NCI-H2171 treated with DMSO at 0.1 percent for 48 hours (cell line): ENCODE measurements around the gene NFATC1.
"Not testable (repeated sequence)": the region's sequence is repeated elsewhere in the genome, so short reads cannot be mapped to it uniquely, and the experiment has no call there.

Experiments used
- DNase-seq: peaks from one replicate; lab custom pipeline; 2025; lab: John Stamatoyannopoulos, UW

NFATC1 gene

GRCh38 chr18:79375441-79376154 lies 20.1 kb upstream of the NFATC1 start:
- DNase-seq, result no peak

GRCh38 chr18:79376661-79377060 lies 19.1 kb upstream of the NFATC1 start:
- DNase-seq, result not testable (repeated sequence)

- no peak for DNase-seq
Measured at GRCh38 chr18:79377187-79377891, 18.4 kb upstream of the NFATC1 start.

GRCh38 chr18:79378536-79379250 lies 17.0 kb upstream of the NFATC1 start:
- no peak for DNase-seq

- no peak for DNase-seq
Measured at GRCh38 chr18:79379251-79379905, 16.4 kb upstream of the NFATC1 start.

GRCh38 chr18:79379931-79380815 lies 15.6 kb upstream of the NFATC1 start:
- DNase-seq, result no peak

- peak; percentile 11 for DNase-seq
Measured at GRCh38 chr18:79380816-79381806, 14.6 kb upstream of the NFATC1 start.

GRCh38 chr18:79381811-79382311 lies 13.9 kb upstream of the NFATC1 start:
- no peak for DNase-seq

GRCh38 chr18:79382681-79383387 lies 12.9 kb upstream of the NFATC1 start:
- no peak for DNase-seq

- no peak for DNase-seq
Measured at GRCh38 chr18:79383388-79384056, 12.2 kb upstream of the NFATC1 start.

GRCh38 chr18:79384151-79384807 lies 11.5 kb upstream of the NFATC1 start:
- no peak for DNase-seq

GRCh38 chr18:79384834-79385233 lies 10.9 kb upstream of the NFATC1 start:
- no peak for DNase-seq

- DNase-seq, result no peak
Measured at GRCh38 chr18:79385326-79385707, 10.4 kb upstream of the NFATC1 start.

- peak; percentile 66 for DNase-seq
Measured at GRCh38 chr18:79385708-79386341, 9.9 kb upstream of the NFATC1 start.

GRCh38 chr18:79386547-79386946 lies 9.2 kb upstream of the NFATC1 start:
- no peak for DNase-seq

GRCh38 chr18:79387214-79387613 lies 8.5 kb upstream of the NFATC1 start:
- DNase-seq, result no peak

- no peak for DNase-seq
Measured at GRCh38 chr18:79387615-79388014, 8.1 kb upstream of the NFATC1 start.

- no peak for DNase-seq
Measured at GRCh38 chr18:79388043-79388442, 7.7 kb upstream of the NFATC1 start.
